OCI-LY7 (cell line): ENCODE data around the gene NDUFS6. TPM values are rescaled to one million over a fixed set of nuclear protein-coding genes. Genes with fewer than 3 reads are reported as not detected.

Experiments
- BruUV-seq: library from RNA; stranded (reverse); fragments of 400-500 nt; replicated peaks from 2 replicates; lab custom pipeline; 2021; lab: Mats Ljungman, UMichigan
- CTCF ChIA-PET: fragments of 300-600 bp; sonication (Branson Sonifier 250); formaldehyde crosslinking; loops from one replicate; lab custom pipeline; 2022; ENCODE audit warnings: antibody characterized with exemption; ENCODE audit not compliant: unreplicated experiment; lab: Charles Lee
- POLR2A ChIA-PET: fragments of 300-600 bp; sonication (Branson Sonifier 250); formaldehyde crosslinking; loops from one replicate; lab custom pipeline; 2022; ENCODE audit warnings: antibody characterized with exemption; lab: Charles Lee
- DNase-seq: peaks from one replicate; pipeline ENCODE4 v3.0.0-alpha.2; 2015; ENCODE audit warnings: low spot score
- H2AFZ ChIP-seq: fragments of 200-600 bp; sonication (generic), shearing (Covaris generic); 2 replicates; pipeline ENCODE4 v1.6.1; 2014; ENCODE audit warnings: mild to moderate bottlenecking, antibody characterized with exemption, low read length, moderate library complexity
- H3K27ac ChIP-seq: fragments of 200-600 bp; sonication (generic); 2 replicates; pipeline ENCODE4 v1.5.1; 2014; ENCODE audit warnings: mixed run types, low read depth, mild to moderate bottlenecking, moderate library complexity, low read length, inconsistent platforms; ENCODE audit not compliant: poor library complexity, severe bottlenecking
- H3K36me3 ChIP-seq: fragments of 200-600 bp; sonication (generic); 2 replicates; pipeline ENCODE4 v1.6.1; 2014; ENCODE audit warnings: mild to moderate bottlenecking, antibody characterized with exemption, low read length, moderate library complexity, mixed read lengths; ENCODE audit not compliant: insufficient read depth
- H3K4me1 ChIP-seq: fragments of 200-600 bp; sonication (generic); 2 replicates; pipeline ENCODE4 v1.5.1; 2014; ENCODE audit warnings: mild to moderate bottlenecking, low read length; ENCODE audit not compliant: insufficient read depth, poor library complexity, severe bottlenecking
- H3K4me2 ChIP-seq: fragments of 200-600 bp; sonication (generic); 2 replicates; pipeline ENCODE4 v1.6.1; 2014; ENCODE audit warnings: mild to moderate bottlenecking, low read length
- H3K4me3 ChIP-seq: fragments of 200-600 bp; sonication (generic); 2 replicates; pipeline ENCODE4 v1.5.1; 2014; ENCODE audit warnings: mild to moderate bottlenecking, low read depth, low read length; ENCODE audit not compliant: poor library complexity, severe bottlenecking
- H3K79me2 ChIP-seq: fragments of 200-600 bp; sonication (generic); 2 replicates; pipeline ENCODE4 v1.6.1; 2016; ENCODE audit warnings: low read depth, mild to moderate bottlenecking, low read length, moderate library complexity, mixed read lengths; ENCODE audit not compliant: insufficient read depth
- H3K9me2 ChIP-seq: fragments of 200-600 bp; sonication (generic); 2 replicates; pipeline ENCODE4 v1.6.1; 2016; ENCODE audit warnings: mild to moderate bottlenecking, low read length, mixed read lengths; ENCODE audit not compliant: insufficient read depth
- H3K9me3 ChIP-seq: fragments of 200-600 bp; sonication (generic); 2 replicates; pipeline ENCODE4 v1.6.1; 2014; ENCODE audit warnings: mild to moderate bottlenecking, mixed run types, low read length, mixed read lengths
- H4K20me1 ChIP-seq: fragments of 200-600 bp; sonication (generic); 2 replicates; pipeline ENCODE4 v1.6.1; 2014; ENCODE audit warnings: mild to moderate bottlenecking, antibody characterized with exemption, low read length, moderate library complexity, mixed read lengths; ENCODE audit not compliant: insufficient read depth
- CTCF ChIP-seq: fragments of 200-600 bp; sonication (generic); conservative IDR thresholded peaks from 2 replicates; pipeline ENCODE4 v1.5.1; 2014; ENCODE audit warnings: mild to moderate bottlenecking, antibody characterized with exemption, low read length, moderate library complexity, mixed read lengths
- EZH2phosphoT487 ChIP-seq: fragments of 200-600 bp; sonication (generic); IDR thresholded peaks from 2 replicates; pipeline ENCODE4 v1.6.1; 2018; ENCODE audit warnings: low read depth, borderline replicate concordance, mild to moderate bottlenecking, mixed run types, antibody characterized with exemption, low read length, moderate library complexity, mixed read lengths
- intact Hi-C: fragments of 100-400 bp; cut with micrococcal nuclease; formaldehyde crosslinking; loops from one replicate; pipeline ENCODE4 v1.10.0; 2022; ENCODE audit not compliant: unreplicated experiment
- total RNA-seq, 2 experiments: library from RNA; depleted of rRNA in 1 of 2; stranded (reverse); fragments of >200 nt in 1 of 2; shearing (Covaris generic) in 1 of 2; gene quantifications; 2 replicates each; pipeline ENCODE4 v1.2.3, GENCODE V29; 2014 to 2022

Gene NDUFS6
- total RNA-seq, 2 experiments from 2014 or later = 41.5 to 58.7 TPM

GRCh38 chr5:1832511-1833250, 31.5 kb downstream of the NDUFS6 start:
- Histone ChIP-seq H3K36me3 (peaks cover 8% of the 10 kb centered on the region; the same call in 1 of the 2 replicates), H3K4me1 (no peaks in the 10 kb centered on the region), H3K27ac (no peak overlapping the region), H3K9me3 (no peaks in the 10 kb centered on the region), H3K79me2 (no peaks in the 10 kb centered on the region), H4K20me1 (no peaks in the 10 kb centered on the region), H3K9me2 (no peaks in the 10 kb centered on the region), H3K4me2 (no peak overlapping the region), H2AFZ (no peak overlapping the region), H3K4me3 (no peak overlapping the region)
- DNase-seq = peak; percentile 5
- BruUV-seq = no TSS peak
- no peak for TF ChIP-seq EZH2phosphoT487
- TF ChIP-seq CTCF = no peak
- intact Hi-C loops = no loop called here
- ChIA-PET CTCF (no interaction called here), POLR2A (no interaction called here)

DNA sequence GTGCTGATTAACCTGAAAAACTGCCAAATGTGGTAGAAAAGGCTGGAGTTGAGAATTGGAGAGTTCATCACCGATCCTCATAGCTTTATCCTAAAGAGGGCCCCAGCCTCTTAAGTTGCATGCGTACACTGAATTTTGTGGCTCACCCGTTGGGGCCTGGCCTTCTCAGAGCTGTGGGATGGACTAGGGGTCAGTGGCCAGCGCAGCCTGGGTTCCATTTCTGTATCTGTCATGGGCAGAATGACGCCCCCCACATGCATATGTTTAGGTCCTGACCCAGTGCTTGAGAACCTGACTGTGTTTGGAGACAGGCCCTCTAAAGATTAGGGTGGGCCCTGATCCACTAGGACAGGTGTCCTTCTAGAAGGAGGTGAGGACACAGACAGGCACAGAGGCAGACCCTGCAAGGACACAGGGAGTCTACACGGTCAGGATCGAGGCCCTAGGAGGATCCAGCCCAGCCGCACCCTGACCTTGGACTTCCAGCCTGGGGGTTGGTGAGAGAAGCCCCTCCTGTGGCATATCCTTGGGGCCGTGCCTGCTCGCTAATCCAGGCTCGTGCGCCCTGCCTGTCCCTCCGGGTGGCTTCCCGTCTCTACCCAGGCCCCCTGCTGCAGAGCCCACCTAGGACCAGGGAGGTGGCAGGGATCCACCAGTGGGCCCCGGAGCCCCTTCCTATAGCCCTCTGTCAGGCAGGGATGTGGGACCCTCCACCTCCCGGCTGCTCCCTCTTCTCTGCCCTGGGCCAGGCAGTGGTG, 32.2 kb downstream of the NDUFS6 start:
- Histone ChIP-seq H3K27ac (no peak overlapping the region), H3K4me1 (no peaks in the 10 kb centered on the region), H2AFZ (no peak overlapping the region), H3K4me3 (no peak overlapping the region), H3K79me2 (no peaks in the 10 kb centered on the region), H3K4me2 (no peak overlapping the region), H3K9me2 (no peaks in the 10 kb centered on the region), H4K20me1 (no peaks in the 10 kb centered on the region), H3K9me3 (no peaks in the 10 kb centered on the region), H3K36me3 (peaks cover 8% of the 10 kb centered on the region; the same call in 1 of the 2 replicates)
- BruUV-seq = no TSS peak
- intact Hi-C loops = no loop called here
- ChIA-PET CTCF (no interaction called here), POLR2A (no interaction called here)
- no peak for TF ChIP-seq CTCF
- no peak for TF ChIP-seq EZH2phosphoT487
- DNase-seq = no peak
